Stimulated activated CD4-positive, alpha-beta T cell treated with anti-CD3 and anti-CD28 coated beads, Interleukin-2, amount 100 ng/mL, for 48 hours (primary cell): ENCODE data around the gene SHTN1.

Experiments
- DNase-seq, 2 donors: peaks; one replicate each; pipeline ENCODE4 v3.0.0-alpha.2; 2020

SHTN1 gene

DNA sequence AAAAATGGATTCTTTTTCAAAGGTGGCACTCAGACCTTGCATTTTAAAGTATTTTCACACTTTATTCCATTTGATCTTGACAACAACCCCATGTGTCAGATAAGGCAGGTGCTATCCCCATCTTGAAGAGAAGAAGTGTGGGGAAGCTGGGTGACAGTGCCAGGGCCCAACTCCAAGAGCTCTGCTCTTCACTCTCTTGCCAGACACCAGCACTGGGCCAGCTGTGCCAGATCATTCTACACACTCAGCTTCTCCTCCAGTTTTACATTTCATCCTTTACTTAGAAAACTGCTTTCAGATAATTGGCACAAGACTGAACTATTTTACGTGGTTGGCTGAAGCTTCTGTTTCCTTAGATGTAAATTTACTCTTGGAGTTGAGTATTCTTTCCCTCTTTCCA is 91.3 kb downstream of the SHTN1 start:
- DNase-seq, result no peak

DNA sequence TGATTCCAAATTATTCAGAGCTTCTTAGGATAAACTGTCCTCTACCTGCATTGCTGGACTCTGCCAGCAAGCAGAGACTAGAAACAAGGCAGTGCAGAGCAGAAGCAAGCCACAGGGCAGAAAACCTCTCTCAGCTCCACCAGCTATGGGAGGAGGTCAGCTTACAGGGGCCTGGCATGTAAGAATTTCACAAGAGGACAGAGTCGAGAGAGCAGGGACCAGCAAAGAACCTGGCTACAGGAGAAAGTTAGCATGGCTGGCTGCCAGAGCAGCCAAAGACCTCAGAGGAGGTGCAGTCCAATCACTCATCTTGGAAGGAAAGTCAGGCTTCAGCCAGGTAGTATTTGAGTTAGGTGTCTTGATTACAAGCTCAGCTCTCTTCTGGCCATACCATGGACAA is 92.8 kb downstream of the SHTN1 start:
- no peak for DNase-seq

DNA sequence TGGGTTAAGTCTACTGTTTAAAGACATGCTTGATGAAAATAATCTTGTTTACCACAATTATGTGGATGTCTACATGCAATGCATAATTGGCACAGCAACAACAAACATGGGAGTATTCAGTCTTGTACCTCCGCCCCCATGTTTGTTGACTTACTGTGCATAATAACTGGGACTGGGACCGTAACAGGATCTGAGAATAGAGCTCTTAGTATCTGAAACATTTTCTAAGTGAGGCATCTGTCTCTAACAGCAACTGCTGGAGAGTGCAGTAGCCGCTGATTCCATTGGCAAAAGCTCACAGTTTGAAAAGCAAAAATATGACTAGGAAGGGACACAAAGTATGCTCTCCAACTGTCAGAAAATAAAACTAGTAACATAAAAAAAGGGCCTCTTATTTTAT is 94.1 kb downstream of the SHTN1 start:
- no peak for DNase-seq

DNA sequence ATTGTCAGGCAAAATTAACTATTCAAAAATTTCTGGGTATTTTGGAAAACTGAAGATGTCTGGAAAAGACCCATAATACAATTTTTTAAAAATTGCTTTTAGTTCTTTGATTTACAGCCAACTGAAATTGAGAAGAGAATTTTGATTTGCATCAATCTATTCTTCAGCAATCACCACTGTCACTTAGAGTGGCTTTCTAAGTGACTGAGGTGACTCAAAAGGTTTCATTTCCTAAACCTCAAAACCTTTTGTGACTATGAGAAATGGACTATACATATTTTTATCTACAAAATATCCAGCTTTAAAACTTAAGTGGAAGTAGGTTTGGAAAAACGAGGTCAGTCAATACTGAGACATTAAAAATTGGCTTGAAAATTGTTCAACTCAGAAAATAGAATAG is 95.7 kb downstream of the SHTN1 start:
- DNase-seq, result no peak

DNA sequence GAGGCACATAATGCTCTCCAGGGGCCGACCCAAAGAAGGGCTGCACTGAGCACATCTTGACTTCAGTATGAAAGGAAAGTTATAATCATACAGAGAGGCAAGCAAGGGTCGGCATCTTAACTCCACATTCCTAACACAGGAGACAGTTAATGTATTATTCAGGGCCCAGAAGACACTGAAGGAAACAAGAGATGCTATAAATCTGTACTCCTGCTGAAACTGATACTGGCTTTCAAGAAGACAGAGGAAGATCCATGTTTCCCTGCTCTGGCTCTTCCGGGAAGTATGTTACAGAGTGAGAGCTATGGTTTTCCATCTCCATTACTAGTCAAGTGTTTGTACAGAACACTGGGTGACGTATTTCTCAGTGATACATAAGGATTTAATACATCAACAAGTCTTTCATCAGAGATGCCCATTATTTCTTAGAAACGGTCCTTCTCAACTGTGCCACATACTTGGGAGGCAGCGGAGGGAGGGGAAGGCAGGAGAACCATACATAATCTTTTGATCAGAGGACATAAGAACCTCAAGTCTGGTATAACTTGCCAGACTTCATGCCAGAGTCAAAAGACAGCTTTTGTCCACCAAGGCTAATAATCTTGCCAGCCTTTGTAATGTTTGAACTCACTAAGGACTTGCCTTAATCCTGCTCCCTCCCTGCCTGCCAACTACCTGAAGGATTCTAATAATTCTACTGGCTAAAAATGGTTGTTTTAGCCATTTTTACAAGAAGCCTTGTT is 97.6 kb downstream of the SHTN1 start:
- DNase-seq, result no peak

DNA sequence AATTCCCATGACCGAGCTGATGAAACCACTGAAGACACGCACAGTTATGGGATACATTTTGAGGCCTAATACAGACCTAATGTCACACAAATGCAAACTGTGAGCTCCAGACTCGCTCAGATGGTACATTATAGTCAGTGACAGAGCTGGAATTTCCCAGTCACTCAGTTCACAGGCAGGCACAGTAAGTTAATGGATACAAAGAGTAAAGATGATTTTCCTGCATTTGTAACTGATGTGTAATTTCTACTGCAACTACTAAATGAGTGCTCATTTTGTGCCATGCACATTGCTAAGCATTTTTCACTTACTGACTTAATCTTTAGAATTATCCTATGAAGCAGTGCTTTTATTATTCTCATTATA is 99.2 kb downstream of the SHTN1 start:
- DNase-seq, result no peak

DNA sequence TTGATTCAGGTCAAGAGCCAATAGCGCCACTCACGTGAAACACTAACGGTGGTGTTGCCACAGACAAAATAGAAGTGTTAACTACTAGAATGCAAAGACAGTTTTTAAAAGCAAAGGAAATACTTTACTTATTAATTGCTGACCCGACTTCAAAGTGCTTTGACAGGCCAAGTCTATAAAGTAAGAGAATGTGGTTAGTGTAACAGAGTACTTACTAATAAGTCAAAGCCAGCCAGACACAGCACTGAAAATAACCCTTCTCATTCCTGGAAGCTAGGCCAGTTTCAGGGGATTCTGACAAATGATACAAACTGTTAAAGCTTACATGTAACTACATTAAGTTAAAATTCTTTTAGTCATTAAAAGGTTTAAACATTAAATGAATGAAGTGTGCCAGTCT is 105.4 kb downstream of the SHTN1 start:
- no peak for DNase-seq

DNA sequence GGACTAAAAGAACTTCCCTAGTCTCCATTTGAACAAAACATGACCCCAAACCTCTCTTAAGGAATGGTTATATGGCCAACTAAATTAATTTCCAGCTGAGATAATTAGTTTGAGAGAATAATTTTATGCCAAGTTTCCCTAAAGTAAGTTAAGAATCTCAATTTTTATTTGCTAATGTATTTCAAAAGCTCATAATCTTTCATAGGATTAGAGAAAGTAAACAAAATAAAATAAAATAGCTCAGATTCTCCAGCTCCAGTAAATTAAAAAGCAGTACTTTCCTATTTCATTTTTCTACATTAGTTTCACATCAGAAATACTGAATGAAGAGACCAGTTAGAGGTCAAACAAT is 111.3 kb downstream of the SHTN1 start:
- no peak for DNase-seq

DNA sequence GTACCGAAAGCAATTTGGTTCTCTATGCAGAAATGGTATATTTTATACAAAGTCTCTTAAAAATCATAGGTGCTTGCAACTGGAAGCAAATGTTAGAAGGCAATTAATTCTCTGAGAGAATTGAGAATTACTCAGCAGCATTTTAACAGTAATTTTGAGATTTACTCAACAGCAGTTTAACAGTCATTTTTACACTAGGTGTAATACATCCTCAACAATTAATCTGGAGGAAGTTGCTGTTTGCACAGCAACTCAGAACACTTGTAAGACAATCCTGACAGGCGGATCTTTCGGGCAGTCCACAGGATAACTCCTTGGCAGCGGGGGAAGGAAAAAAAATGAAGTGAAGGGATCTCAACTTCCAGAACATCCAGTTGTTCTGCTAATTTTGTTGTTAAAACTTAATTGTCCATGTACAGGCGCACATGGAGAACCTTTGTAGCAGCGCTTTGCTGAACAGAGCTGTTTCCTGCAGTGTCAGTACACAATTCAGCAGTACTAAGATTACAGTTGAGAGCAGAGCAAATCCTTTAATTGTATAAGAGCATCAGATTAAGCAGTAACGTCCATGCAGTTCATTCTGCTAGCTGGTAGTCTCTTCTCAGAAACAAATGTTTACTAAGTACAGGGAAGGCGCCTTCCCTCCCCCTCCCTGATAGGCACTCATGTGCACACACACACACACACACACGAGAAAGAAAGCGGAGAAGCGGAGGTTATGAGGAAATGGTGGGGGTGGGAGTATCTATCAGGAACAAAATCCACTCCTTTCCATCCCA is 111.9 kb downstream of the SHTN1 start:
- DNase-seq, result no peak

DNA sequence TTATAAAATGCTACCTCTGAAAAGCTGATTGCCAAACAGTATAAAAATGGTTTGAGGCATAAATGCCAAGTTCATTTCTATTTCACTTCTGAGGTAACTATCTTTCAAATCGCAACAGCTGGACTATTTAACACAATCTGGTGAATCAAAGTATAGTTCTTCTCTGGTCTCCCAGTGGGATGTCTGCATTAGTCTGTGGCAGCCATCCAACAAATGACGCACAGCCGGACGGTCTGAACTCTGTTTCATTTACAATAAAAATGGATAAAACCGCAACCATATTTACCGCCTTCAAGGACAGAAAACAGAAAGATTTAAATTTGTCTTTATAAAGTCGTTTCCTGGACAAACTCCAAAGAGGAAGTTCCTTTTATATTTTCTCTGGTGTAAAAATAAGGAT is 113.8 kb downstream of the SHTN1 start:
- no peak for DNase-seq

DNA sequence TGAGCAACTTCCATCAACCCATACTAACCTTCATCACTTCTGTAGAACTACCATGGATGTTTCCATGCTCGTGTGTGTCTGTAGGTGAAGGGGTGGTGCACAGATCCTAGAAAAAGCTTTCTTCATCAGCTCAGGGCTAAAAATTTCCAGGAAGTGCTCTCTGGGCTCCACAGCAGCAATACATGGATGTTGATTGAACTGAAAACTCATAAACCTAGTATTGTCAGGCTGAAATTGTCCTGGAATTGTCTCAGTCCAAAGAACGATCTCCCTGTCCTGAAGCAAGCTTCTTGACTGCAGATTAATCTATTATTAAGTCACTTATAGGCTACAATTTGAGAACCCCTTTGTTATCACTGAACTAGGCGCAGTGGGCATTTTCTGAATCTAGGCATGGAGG is 115.9 kb downstream of the SHTN1 start:
- no peak for DNase-seq

DNA sequence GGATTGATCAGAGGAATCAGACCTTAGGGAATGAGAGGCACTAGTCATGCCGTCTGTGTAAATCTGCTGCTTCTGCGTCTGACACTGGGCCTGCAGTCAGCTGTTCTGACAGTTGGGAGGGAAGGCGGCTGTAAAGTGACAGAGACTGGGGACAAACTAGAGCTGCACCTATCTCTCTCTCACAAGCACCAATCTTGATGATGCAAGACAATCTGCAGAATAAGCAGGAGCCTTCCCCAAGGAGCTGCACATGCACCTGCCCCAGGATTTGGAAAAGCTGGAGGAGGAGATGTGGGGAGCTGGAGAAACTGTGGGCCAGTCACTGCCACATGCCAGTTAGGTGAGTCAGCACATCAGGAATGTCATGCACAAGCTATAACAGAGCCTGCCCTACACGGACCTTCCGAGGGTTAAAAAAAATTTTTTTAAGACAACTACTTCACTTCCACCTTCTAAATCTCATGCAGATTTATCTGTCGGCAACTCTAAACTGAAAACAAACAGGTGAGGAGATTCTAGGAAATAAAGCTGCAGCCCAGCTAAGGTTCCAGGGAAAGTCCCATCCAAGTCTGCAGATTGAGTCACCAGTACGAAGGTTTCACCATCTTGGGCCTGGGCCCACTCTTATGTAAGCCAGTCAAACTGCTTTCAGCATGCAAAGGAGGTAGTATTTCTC is 116.5 kb downstream of the SHTN1 start:
- DNase-seq, result no peak

DNA sequence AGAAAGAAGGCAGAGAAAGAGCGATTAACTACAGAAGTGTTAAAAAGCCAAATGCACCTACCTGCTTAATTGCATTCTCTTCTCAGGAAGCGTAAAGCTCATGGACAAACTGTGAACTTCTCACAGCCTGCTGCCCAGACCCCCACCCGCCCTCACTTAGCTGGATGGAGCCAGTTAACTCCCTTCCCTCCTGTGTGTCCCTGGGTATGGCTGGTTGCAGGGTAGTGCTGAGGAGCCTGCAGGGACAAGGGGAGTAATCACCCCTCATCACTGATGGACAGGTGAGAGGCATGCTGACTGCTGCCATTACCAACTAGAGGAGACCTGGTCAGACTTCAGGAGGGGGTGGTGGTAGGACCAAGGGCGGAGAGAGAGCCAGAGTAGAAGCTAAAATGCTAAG is 118.2 kb downstream of the SHTN1 start:
- DNase-seq, result no peak

DNA sequence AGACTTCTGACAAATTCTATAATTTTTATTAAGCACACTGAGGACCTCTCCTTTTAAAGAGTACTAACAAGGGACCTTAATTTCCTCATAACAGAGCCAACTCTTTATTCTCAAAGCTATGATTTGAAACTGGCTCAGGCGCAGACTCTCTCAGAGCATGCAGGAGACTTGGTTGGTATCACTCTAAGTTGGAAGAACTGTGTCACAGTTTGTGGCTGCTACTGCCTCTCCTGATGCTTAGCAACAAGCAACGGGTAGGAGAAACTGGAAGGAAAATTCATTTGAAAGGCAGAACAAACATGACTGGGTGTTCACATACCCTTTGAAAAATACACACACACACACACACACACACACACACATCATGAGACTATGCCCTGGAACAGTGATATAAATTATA is 122.3 kb downstream of the SHTN1 start:
- DNase-seq, result no peak

DNA sequence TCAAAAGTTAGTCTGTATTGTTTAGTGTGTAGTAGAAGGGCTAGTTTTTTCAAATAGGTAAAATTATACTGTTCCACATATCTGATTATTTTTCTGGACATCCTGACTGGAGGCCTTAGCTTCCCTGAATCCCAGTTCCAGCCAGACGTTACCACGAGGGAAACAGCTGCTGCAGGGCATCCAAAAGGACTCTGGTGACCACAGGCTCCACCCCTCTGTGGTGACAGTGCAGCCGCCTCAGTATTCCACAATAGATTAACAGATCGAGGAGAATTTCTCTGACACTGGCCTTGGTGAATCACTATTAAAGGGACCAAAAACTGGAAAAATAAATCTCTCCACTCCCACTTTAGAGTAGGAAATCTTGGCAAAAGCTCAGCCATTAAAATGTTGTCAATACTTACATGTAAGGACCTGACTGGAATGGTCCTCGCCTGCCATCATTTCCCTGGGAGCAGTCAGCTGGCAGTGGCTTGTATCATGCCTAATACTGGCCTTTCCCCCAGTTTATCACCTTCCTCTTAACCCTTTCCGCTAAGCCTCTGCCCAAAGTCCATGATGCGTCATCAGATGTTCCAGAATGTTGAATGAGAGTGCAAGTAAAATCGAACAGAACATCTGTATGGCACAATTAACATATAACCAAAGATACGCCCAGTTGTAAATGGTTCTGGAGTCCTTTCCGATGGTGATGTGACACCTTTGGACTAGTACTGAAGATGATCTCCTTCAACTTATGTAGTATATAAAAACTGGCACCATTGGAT is 124.1 kb downstream of the SHTN1 start:
- DNase-seq, result no peak

DNA sequence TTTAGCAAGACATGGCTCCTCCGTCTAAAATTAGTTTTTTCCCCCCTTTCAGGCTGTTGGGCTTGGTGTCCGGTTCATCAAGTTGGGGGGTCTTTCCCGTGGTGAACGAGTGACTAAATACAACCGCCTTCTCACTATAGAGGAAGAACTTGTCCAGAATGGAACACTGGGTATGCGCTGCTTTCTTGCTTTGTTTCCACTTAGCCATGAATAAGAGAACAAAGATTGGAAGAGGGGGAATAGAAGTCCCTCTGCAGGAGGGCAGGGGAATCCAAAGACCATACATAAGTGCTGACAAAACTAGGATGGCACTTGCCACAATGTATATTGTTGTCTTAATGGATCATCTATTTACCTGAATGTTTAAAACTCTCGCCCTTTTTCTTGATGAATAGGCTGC is 125.2 kb downstream of the SHTN1 start:
- no peak for DNase-seq

DNA sequence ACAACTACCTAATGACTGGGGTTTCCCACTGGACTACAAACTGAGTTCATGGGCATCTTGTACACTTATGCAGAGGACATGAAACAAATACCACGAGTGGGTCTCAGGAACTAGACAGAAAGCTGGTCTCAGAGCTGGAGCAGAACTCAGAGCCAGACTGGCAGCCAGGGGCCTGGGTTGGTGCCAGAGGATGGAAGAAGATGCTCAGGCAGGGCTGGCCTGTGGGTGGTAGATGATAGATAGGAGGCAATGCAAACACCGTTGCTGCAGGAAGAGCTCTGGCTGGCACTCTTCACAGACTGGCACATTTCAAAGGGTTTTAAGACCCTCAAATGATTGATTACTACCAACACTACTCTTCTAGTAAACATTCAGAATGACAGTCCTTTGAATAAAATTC is 126.9 kb downstream of the SHTN1 start:
- DNase-seq, result no peak

DNA sequence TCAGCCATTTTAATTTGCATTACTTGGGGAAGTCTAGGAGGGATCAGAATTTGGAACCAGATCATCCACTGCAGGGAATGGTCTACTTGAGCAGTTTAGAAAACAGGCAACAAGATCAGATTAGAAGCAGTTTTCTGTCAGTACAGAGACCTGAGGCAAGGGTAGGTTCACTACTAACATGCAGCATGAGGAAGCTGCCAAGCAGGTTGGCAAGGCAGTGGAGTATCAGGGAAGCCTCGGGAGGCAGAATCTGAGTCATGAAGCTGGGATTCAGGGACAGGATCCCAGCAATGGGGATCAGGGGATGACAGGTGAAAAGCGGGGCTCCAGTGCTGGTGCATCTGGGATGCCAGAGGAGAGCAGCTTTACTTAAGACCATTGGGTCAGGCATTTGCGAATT is 127.6 kb downstream of the SHTN1 start:
- DNase-seq, result no peak

DNA sequence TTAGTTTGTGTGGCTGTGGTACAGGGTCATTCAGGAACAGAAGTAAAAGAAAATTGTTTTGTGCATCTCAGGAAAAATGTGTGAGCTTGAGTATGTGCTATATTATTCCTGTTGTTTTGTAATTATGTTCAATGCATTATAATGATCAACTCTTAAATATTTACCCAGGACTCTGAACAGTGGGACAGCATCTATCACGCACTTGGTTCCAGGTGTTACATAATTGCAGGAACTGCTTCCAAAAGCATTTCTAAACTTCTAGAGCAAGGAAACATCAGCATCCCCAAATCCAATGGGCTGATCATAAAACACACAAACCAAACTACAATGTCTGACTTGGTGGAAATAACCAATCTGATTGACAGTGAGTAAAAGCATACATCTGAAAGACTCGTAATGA is 129.1 kb downstream of the SHTN1 start:
- DNase-seq, result no peak

DNA sequence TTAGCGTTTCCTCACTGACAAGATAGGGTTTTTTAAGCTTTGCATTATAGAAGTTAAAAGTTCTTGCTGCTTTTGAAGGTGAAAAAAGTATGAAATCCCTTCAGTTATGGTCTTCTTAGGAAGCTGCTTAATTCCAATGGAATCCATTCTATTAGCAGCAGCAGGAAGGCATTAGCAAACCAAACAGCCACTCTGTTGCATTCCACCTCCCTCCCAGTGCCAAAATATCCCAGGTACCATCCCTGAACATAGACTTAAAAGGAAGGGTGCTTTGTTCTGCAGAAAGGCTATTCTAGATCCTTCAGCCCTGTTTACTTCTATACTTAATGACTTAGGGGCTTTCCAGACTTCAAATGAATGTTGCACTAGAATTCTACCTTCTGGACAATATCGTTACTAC is 131.9 kb downstream of the SHTN1 start:
- DNase-seq, result no peak

DNA sequence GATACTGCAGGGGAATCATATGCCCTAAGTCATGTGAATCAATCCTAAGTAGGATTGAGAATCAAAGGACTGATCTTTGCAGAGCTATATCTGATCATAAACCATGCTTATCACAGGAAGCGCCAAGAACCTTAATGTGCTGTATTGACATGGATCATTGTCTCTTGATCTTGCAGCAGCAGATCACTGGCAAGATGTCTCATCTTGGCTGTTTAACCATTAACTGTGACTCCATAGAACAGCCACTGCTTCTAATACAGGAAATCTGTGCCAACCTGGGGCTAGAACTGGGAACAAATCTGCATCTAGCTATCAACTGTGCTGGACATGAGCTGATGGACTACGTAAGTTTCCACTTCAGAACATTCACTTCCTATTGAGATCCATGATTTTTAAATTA is 134.0 kb downstream of the SHTN1 start:
- no peak for DNase-seq

DNA sequence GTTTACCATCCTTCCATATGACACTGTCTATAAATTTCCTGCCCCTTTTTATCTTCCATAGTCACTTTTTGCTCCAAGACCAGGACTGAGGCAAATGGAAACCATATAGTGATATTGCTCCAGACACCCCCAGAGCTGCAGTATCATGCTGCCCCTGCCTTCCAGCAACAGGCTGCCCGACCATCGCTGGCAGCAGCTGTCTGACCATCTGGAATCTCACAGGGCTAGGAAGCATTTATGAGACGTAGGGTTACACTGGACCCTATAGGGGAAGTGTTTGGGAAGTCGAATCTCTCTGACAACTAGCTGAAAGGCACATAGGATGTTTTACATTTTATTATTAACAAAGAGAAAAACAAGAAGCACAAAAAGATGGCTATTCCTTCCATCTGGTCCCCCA is 136.3 kb downstream of the SHTN1 start:
- DNase-seq, result no peak

DNA sequence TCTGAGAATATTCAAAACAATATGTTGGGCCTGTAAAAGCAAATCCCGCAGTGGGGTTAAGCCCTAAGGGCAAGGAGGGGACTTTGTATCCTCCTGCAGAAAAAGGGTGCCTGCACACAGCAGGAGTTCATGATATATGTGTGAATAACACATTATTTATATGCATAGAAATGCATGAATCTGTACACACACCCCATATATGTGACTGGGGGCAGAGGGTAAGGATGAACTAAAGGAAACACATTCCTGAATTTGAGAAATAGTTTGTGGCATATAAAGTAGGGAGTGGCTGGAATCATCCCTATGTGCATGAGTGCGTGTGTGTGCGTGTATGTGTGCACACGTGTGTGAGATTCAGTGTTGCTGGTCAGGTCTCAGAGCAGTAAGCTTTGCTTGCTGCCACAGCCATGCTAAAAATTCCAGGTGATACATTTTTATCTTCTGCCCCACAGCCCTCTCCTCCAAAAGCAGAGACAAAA is 136.8 kb downstream of the SHTN1 start:
- no peak for DNase-seq
